ENCODE data around the gene BCL11B.

DNA sequence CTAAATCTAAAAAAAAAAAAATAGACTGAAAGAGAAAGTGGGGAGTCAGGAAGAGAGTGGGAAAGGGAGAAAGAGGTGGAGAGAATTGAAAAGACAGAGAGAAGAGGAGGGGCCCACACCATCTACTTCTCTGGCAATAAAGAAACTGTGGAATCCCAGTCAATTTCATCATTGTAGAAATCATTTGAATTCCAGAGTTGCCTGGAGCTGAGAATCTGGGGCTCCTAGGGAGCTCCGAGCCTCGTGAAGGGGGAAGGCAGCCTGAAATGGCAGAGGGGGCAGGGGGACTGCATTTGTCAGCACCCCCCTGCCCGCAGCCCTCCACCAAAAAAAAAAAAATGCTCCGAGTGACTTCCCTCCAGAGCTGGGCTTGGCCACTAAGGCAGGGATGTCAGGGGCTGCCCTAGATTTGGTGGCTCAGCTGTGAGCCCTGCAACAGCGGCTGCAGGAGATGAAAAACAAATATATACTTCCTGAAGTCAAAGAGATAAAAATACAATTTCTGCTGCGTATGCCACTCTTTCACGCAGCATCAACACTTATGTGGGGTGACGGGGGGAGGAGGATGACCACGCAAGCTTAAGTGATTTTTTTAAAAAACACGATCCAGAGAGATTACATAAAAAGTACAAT, 80.5 kb downstream of the BCL11B start:
- TF ChIP-seq SP1 (IDR thresholded peaks at IDR 0.05) (no peak), ZNF384 (IDR thresholded peaks at IDR 0.05) (no peak), FOXA1 (IDR thresholded peaks at IDR 0.05) (no peak), SUZ12 (IDR thresholded peaks at IDR 0.05) (no peak), FOXK2 (IDR thresholded peaks at IDR 0.05) (no peak), FOXM1 (IDR thresholded peaks at IDR 0.05; ENCODE audit: borderline replicate concordance) (no peak), CTBP1 (IDR thresholded peaks at IDR 0.05; ENCODE audit: borderline replicate concordance) (no peak), TARDBP (IDR thresholded peaks at IDR 0.05) (no peak), BHLHE40 (IDR thresholded peaks at IDR 0.05; ENCODE audit: borderline replicate concordance) (no peak), ELF4 (IDR thresholded peaks at IDR 0.05) (no peak)
- TF ChIP-seq, protein P1, sequence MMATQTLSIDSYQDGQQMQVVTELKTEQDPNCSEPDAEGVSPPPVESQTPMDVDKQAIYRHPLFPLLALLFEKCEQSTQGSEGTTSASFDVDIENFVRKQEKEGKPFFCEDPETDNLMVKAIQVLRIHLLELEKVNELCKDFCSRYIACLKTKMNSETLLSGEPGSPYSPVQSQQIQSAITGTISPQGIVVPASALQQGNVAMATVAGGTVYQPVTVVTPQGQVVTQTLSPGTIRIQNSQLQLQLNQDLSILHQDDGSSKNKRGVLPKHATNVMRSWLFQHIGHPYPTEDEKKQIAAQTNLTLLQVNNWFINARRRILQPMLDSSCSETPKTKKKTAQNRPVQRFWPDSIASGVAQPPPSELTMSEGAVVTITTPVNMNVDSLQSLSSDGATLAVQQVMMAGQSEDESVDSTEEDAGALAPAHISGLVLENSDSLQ (IDR thresholded peaks at IDR 0.05): no peak

All from HEK293T (cell line).